H1 (cell line): ENCODE data around the gene DCAF7. TPM values are rescaled to one million over a fixed set of nuclear protein-coding genes. Genes with fewer than 3 reads are reported as not detected.
A peak's percentile ranks its signal among the peaks of the same experiment; 100 is the strongest.

Experiments used
- CTCF ChIA-PET: fragments of 300-600 bp; sonication (Branson Sonifier 250); formaldehyde crosslinking; loops from one replicate; lab custom pipeline; 2021; ENCODE audit not compliant: partially characterized antibody; lab: Charles Lee
- POLR2A ChIA-PET: fragments of 300-600 bp; sonication (Branson Sonifier 250); formaldehyde crosslinking; loops from one replicate; lab custom pipeline; 2021; ENCODE audit warnings: inconsistent platforms; ENCODE audit not compliant: partially characterized antibody; lab: Charles Lee
- DNase-seq, 2 experiments: peaks; one replicate each; pipeline versions ENCODE4 v3.0.0 to v3.0.0-alpha.2; 2010 to 2022; ENCODE audit warnings: low spot score in 2 of 2, low read depth in 1 of 2, mixed read lengths in 1 of 2
- FAIRE-seq: peaks from 2 replicates; lab custom pipeline; 2011; peaks lifted over from hg19 to GRCh38; lab: Jason Lieb, UNC
- H2AFZ ChIP-seq: 2 replicates; pipeline ENCODE4 v1.8.1; 2012; ENCODE audit warnings: low read length, inconsistent platforms
- H2AK5ac ChIP-seq: 2 replicates; pipeline ENCODE4 v1.6.1; 2013; ENCODE audit warnings: low read depth, low read length
- H2BK120ac ChIP-seq: replicated peaks from 2 replicates; pipeline ENCODE3; 2013; ENCODE audit warnings: low read depth, low read length, inconsistent platforms
- H2BK12ac ChIP-seq: 2 replicates; pipeline ENCODE4 v1.6.1; 2013; ENCODE audit warnings: low read depth, low read length
- H2BK15ac ChIP-seq: 2 replicates; pipeline ENCODE4 v1.6.1; 2013; ENCODE audit warnings: low read length
- H2BK20ac ChIP-seq: 2 replicates; pipeline ENCODE4 v1.6.1; 2013; ENCODE audit warnings: low read length
- H2BK5ac ChIP-seq: 2 replicates; pipeline ENCODE4 v1.6.1; 2013; ENCODE audit warnings: low read depth, low read length
- H3K14ac ChIP-seq: 2 replicates; pipeline ENCODE4 v1.6.1; 2013; ENCODE audit warnings: inconsistent platforms; ENCODE audit not compliant: insufficient read length
- H3K18ac ChIP-seq: 2 replicates; pipeline ENCODE4 v1.6.1; 2013; ENCODE audit warnings: low read length; ENCODE audit errors: extremely low read depth
- H3K23ac ChIP-seq: 2 replicates; pipeline ENCODE4 v1.6.1; 2013; ENCODE audit warnings: inconsistent platforms; ENCODE audit not compliant: insufficient read length
- H3K23me2 ChIP-seq: 2 replicates; pipeline ENCODE4 v1.6.1; 2013; ENCODE audit warnings: low read depth, low read length
- H3K27ac ChIP-seq: 2 replicates; pipeline ENCODE4 v1.6.1; 2011; ENCODE audit warnings: low read depth, low read length, inconsistent platforms
- H3K27me3 ChIP-seq, 4 experiments: replicated peaks in 1 of 4; 1 replicate in 1 of 4; 2 replicates in 3 of 4; pipeline versions ENCODE4 v1.6.1 to v1.8.1; 2011 to 2013; ENCODE audit warnings: low read length in 3 of 4, mild to moderate bottlenecking in 3 of 4, inconsistent platforms in 2 of 4, mixed read lengths in 2 of 4, moderate library complexity in 1 of 4; ENCODE audit not compliant: control insufficient read depth in 3 of 4, insufficient read depth in 3 of 4; ENCODE audit errors: extremely low read depth in 1 of 4
- H3K36me3 ChIP-seq, 4 experiments: 2 replicates each; pipeline versions ENCODE4 v1.6.1 to v1.8.1; 2011 to 2013; ENCODE audit warnings: mild to moderate bottlenecking in 4 of 4, low read length in 3 of 4, moderate library complexity in 2 of 4, control low read depth in 1 of 4, inconsistent platforms in 1 of 4; ENCODE audit not compliant: insufficient read depth in 4 of 4, control insufficient read depth in 2 of 4
- H3K4ac ChIP-seq: replicated peaks from 2 replicates; pipeline ENCODE3; 2013; ENCODE audit warnings: low read length, low read depth, mixed read lengths, inconsistent platforms; ENCODE audit not compliant: insufficient read length
- H3K4me1 ChIP-seq, 4 experiments: replicated peaks in 1 of 4; 1 replicate in 1 of 4; 2 replicates in 3 of 4; pipeline versions ENCODE4 v1.6.1 to v1.8.1; 2011 to 2013; ENCODE audit warnings: low read length in 3 of 4, inconsistent platforms in 2 of 4, mixed read lengths in 1 of 4; ENCODE audit not compliant: insufficient read depth in 4 of 4, control insufficient read depth in 3 of 4
- H3K4me2 ChIP-seq, 2 experiments: 2 replicates each; pipeline versions ENCODE4 v1.6.1 to v1.8.1; 2011 to 2013; ENCODE audit warnings: low read depth in 2 of 2, low read length in 2 of 2, control low read depth in 1 of 2, inconsistent platforms in 1 of 2, mild to moderate bottlenecking in 1 of 2; ENCODE audit not compliant: insufficient read depth in 1 of 2
- H3K4me3 ChIP-seq, 4 experiments: fragments of 200-600, 300-600 bp in 1 of 4; sonication (generic), shearing (Covaris generic), sonication (Bioruptor Twin) in 1 of 4; 2 replicates each; pipeline versions ENCODE4 v1.5.1 to v1.8.1; 2011 to 2016; ENCODE audit warnings: low read length in 4 of 4, low read depth in 3 of 4, control low read depth in 2 of 4, inconsistent platforms in 2 of 4, mild to moderate bottlenecking in 2 of 4, mixed read lengths in 1 of 4, moderate library complexity in 1 of 4; ENCODE audit not compliant: insufficient read depth in 2 of 4; ENCODE audit errors: extremely low read depth in 1 of 4
- H3K56ac ChIP-seq: replicated peaks from 2 replicates; pipeline ENCODE3; 2013; ENCODE audit warnings: low read depth, mild to moderate bottlenecking, mixed read lengths, low read length, inconsistent platforms; ENCODE audit not compliant: insufficient read length
- H3K79me1 ChIP-seq: 2 replicates; pipeline ENCODE4 v1.6.1; 2013; ENCODE audit warnings: low read depth, low read length, control low read depth
- H3K79me2 ChIP-seq, 2 experiments: 2 replicates each; pipeline versions ENCODE4 v1.6.1 to v1.8.1; 2012 to 2013; ENCODE audit warnings: low read length in 2 of 2, mild to moderate bottlenecking in 2 of 2, inconsistent platforms in 1 of 2; ENCODE audit not compliant: insufficient read depth in 2 of 2, control insufficient read depth in 1 of 2
- H3K9ac ChIP-seq, 4 experiments: replicated peaks in 1 of 4; 1 replicate in 1 of 4; 2 replicates in 3 of 4; pipeline versions ENCODE4 v1.6.1 to v1.8.1; 2011 to 2013; ENCODE audit warnings: low read depth in 3 of 4, low read length in 3 of 4, control low read depth in 2 of 4, mild to moderate bottlenecking in 2 of 4, moderate library complexity in 2 of 4, inconsistent platforms in 1 of 4; ENCODE audit errors: extremely low read depth in 1 of 4
- H3K9me3 ChIP-seq, 2 experiments: 2 replicates each; pipeline versions ENCODE4 v1.6.1 to v1.8.1; 2012 to 2013; ENCODE audit warnings: mild to moderate bottlenecking in 2 of 2, moderate library complexity in 2 of 2, control low read depth in 1 of 2, inconsistent platforms in 1 of 2, low read depth in 1 of 2, low read length in 1 of 2, mixed read lengths in 1 of 2; ENCODE audit not compliant: insufficient read depth in 2 of 2
- H4K20me1 ChIP-seq, 2 experiments: replicated peaks in 1 of 2; 2 replicates each; pipeline versions ENCODE3 to v1.8.1; 2011 to 2013; ENCODE audit warnings: inconsistent platforms in 2 of 2, low read length in 2 of 2, mild to moderate bottlenecking in 1 of 2; ENCODE audit not compliant: insufficient read depth in 2 of 2, control insufficient read depth in 1 of 2
- H4K5ac ChIP-seq: 2 replicates; pipeline ENCODE4 v1.6.1; 2013; ENCODE audit warnings: low read length, low read depth, mixed read lengths, inconsistent platforms; ENCODE audit not compliant: insufficient read length
- H4K8ac ChIP-seq: 2 replicates; pipeline ENCODE4 v1.8.0; 2013; ENCODE audit warnings: mild to moderate bottlenecking, moderate library complexity, low read length, inconsistent platforms; ENCODE audit not compliant: insufficient read depth; ENCODE audit errors: extremely low read depth
- H4K91ac ChIP-seq: replicated peaks from 2 replicates; pipeline ENCODE3; 2013; ENCODE audit warnings: low read length, mixed read lengths, inconsistent platforms; ENCODE audit not compliant: insufficient read length
- CBX8 ChIP-seq: fragments of 300-800, 300-1000 bp; sonication (generic); IDR thresholded peaks from 2 replicates; pipeline ENCODE4 v1.7.1; 2016; ENCODE audit warnings: low read depth, low read length, borderline replicate concordance
- CHD2 ChIP-seq: IDR thresholded peaks from 2 replicates; pipeline ENCODE4 v1.6.1; 2012; ENCODE audit warnings: low read length, improper control_type of control experiment
- FOSL1 ChIP-seq: IDR thresholded peaks from 2 replicates; pipeline ENCODE4 v1.6.1; 2011; ENCODE audit warnings: mild to moderate bottlenecking, low read depth, low read length, moderate library complexity; ENCODE audit not compliant: insufficient read depth
- PHF8 ChIP-seq: fragments of 200-600 bp; sonication (generic); conservative IDR thresholded peaks from 2 replicates; pipeline ENCODE4 v1.7.1; 2012; ENCODE audit warnings: low read depth, mild to moderate bottlenecking, inconsistent platforms, low read length, moderate library complexity
- RNF2 ChIP-seq: fragments of 200-900, 300-1000 bp; sonication (generic); IDR thresholded peaks from 2 replicates; pipeline ENCODE4 v1.7.1; 2016; ENCODE audit warnings: borderline replicate concordance, low read depth, mild to moderate bottlenecking, antibody characterized with exemption, low read length; ENCODE audit not compliant: poor library complexity, severe bottlenecking; ENCODE audit errors: missing control alignments
- SIX5 ChIP-seq: IDR thresholded peaks from 2 replicates; pipeline ENCODE4 v1.6.1; 2011; ENCODE audit warnings: mild to moderate bottlenecking, low read depth, low read length
- TAF1 ChIP-seq: IDR thresholded peaks from 2 replicates; pipeline ENCODE4 v1.6.1; 2011; ENCODE audit warnings: mild to moderate bottlenecking, low read depth, low read length
- WGBS, 2 experiments: shearing (Covaris generic) in 1 of 2; methylation state at CpG; one replicate each; pipeline versions ENCODE4 v1.1.6 to v1.1.7; 2013 to 2015; ENCODE audit warnings: low lambda C conversion rate in 2 of 2, mixed read lengths in 2 of 2, inconsistent platforms in 1 of 2, low coverage in 1 of 2, missing lambda C conversion rate in 1 of 2; ENCODE audit not compliant: insufficient replicate concordance in 2 of 2, insufficient coverage in 1 of 2, insufficient read length in 1 of 2; ENCODE audit errors: extremely low coverage in 1 of 2, missing lambda C conversion rate in 1 of 2; 5-methylcytosine and 5-hydroxymethylcytosine counted together
- polyA plus RNA-seq, 7 experiments: library from polyadenylated mRNA; depleted of rRNA in 3 of 7; stranded (reverse) in 5 of 7; unstranded in 2 of 7; fragments of >200 nt in 5 of 7; fragments of 200-250 nt in 2 of 7; gene quantifications; 1 replicate in 5 of 7; 2 replicates in 1 of 7; 4 replicates in 1 of 7; pipeline versions ENCODE4 v1.2.1 to v1.2.3, GENCODE V29; 2011 to 2013; ENCODE audit warnings: missing spikeins in 2 of 7, mixed read lengths in 2 of 7
- total RNA-seq: library from RNA; stranded (reverse); fragmentation: NEBNext Ultra II Directional; extraction: Animal tissue kit (Norgen Biotek cat#: 25700); gene quantifications from 2 replicates; pipeline ENCODE4 v1.2.1, GENCODE V29; 2021
- TF ChIP-seq, protein P1 (sequence below): IDR thresholded peaks from 2 replicates; pipeline ENCODE4 v1.6.1; 2012; ENCODE audit warnings: low read length, inconsistent platforms

The DCAF7 gene
- total and polyA plus RNA-seq, 2 of the 8 experiments (the other 6 are each of a cell fraction or from before 2014, with no cell fraction given) = 74.9 to 94.1 TPM

DNA sequence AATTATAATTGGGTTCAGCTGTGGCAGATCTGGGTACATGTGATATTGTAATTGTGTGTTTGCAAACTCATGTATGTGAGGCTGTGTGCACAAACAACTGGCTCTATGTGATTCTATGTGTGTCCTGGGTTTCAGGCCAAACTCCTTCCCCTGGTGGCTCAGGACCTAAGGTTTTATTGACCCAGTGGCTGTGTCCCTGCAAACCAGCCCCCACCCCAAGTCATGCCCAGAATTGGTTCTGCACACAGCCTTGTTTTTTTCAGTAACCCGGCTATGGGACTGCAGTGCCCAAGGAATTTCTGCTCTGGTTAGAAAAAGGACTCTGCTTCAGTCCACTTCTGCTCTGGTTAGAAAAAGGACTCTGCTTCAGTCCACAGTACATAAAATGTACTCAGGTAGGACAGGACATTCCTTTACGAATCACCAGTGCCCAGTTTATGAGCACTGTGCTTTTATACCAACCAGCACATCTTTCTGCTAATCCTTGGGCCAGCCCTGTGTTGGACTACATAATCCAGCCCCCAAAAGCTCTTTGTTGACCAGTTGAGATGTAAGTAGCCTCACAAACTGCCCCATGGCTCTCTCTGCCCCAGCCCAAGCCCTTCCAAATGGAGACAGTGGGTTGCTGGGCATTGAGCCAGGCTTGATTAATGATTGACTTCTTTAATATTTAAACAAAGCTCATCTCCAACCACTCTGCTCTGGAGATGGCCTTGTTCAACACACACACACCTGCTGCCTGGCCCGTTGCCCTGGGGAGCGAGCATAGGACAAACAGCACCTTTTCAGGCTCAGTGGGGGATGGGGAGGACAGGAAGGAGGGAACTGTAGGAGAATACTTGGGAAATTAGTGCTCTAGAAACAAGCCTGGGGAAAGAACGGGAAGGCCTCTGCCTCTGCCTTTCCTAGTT, 30.1 kb upstream of the DCAF7 start:
- DNase-seq (peak in 1 of 2 experiments; percentile 44), FAIRE-seq (no peak)
- 0 out of 2 replicates have a peak overlapping the region, but pooled peaks have one; percentile 67 for H2BK20ac ChIP-seq
- H4K91ac ChIP-seq = no peak overlapping the region
- H2AFZ ChIP-seq = peak overlapping the region; percentile 59; the same call in 1 of the 2 replicates
- no peak overlapping the region for H3K4ac ChIP-seq
- no peak overlapping the region for H3K27ac ChIP-seq
- H3K14ac ChIP-seq = no peak overlapping the region
- H2BK120ac ChIP-seq = no peak overlapping the region
- H3K9me3 ChIP-seq = no peaks in the 10 kb centered on the region
- POLR2A ChIA-PET = interaction anchor here (1.0 to 1.2 kb wide), 2 partner anchors 10 to 23 kb away, joined by 3 read pairs; no protein-coding TSS in a partner anchor
- H4K8ac ChIP-seq = peak overlapping the region; percentile 62; the same call in 1 of the 2 replicates
- H3K56ac ChIP-seq = no peak overlapping the region
- H3K79me1 ChIP-seq = no peaks in the 10 kb centered on the region
- WGBS, 2 experiments = 75% methylated on average over 5 of the region's 5 CpGs; no CpG with 5 or more reads in 1 of the 2 experiments
- H2AK5ac ChIP-seq = no peak overlapping the region
- CTCF ChIA-PET = interaction anchor here (1.0 to 1.9 kb wide), 4 partner anchors 22 to 102 kb away, joined by 3 to 7 read pairs (median 4); partner anchors contain the start of gene MAP3K3
- H4K20me1 ChIP-seq = no peaks in the 10 kb centered on the region
- no peak overlapping the region for H3K4me3 ChIP-seq
- peaks cover 7% of the 10 kb centered on the region; the same call in 1 of the 2 replicates for H3K23me2 ChIP-seq
- no peak overlapping the region for H2BK5ac ChIP-seq
- H2BK15ac ChIP-seq = no peak overlapping the region
- H3K4me1 ChIP-seq = peaks cover 2 to 8% (median 6%) of the 10 kb centered on the region in 4 experiments; a peak in 6 of 7 replicates
- H3K23ac ChIP-seq = no peak overlapping the region
- H2BK12ac ChIP-seq = no peak overlapping the region; the same call in 1 of the 2 replicates
- peak overlapping the region; percentile 6 to 37; a peak in 1 of 4 replicates for H3K4me2 ChIP-seq
- no peak overlapping the region for H3K18ac ChIP-seq
- H3K9ac ChIP-seq = no peak overlapping the region; a peak in 2 of 7 replicates
- no peak overlapping the region for H4K5ac ChIP-seq
- no peaks in the 10 kb centered on the region for H3K36me3 ChIP-seq
- no peaks in the 10 kb centered on the region for H3K79me2 ChIP-seq
- H3K27me3 ChIP-seq = peaks cover 0 to 10% (median 5%) of the 10 kb centered on the region in 4 experiments; a peak in 5 of 7 replicates
- TF ChIP-seq CBX8 (no peak), SIX5 (no peak), CHD2 (no peak), PHF8 (no peak), FOSL1 (no peak), RNF2 (no peak), TAF1 (no peak)
- TF ChIP-seq, protein P1, sequence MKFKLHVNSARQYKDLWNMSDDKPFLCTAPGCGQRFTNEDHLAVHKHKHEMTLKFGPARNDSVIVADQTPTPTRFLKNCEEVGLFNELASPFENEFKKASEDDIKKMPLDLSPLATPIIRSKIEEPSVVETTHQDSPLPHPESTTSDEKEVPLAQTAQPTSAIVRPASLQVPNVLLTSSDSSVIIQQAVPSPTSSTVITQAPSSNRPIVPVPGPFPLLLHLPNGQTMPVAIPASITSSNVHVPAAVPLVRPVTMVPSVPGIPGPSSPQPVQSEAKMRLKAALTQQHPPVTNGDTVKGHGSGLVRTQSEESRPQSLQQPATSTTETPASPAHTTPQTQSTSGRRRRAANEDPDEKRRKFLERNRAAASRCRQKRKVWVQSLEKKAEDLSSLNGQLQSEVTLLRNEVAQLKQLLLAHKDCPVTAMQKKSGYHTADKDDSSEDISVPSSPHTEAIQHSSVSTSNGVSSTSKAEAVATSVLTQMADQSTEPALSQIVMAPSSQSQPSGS = no peak
